ENCODE measurements around the gene ARHGAP15.

DNA sequence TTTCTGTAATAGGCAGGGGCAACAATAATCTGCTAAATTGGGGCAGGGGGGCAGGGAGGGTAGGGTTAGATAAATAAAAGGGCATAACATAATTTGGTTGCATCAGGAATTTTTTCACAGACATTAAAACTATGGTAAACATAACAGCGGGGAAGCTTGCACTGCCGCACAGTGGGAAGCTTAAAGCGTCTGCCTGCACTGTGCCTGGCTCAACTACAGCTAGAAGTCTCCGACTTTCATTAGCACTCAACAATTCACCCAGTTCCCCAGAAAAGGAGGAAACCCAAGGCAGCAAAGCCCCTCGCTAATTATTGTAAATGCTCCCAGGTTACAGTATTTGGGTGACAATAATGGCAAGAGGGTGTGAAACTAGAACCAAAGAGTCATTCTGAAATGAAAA, 562.9 kb downstream of the ARHGAP15 start:
- TF ChIP-seq CTCF (IDR thresholded peaks at IDR 0.05): no peak
- no peak for TF ChIP-seq POLR2A (IDR thresholded peaks at IDR 0.05)

Data from esophagus squamous epithelium (tissue), 4 donors.